ENCODE measurements around the gene CRAT.

The CRAT gene

DNA sequence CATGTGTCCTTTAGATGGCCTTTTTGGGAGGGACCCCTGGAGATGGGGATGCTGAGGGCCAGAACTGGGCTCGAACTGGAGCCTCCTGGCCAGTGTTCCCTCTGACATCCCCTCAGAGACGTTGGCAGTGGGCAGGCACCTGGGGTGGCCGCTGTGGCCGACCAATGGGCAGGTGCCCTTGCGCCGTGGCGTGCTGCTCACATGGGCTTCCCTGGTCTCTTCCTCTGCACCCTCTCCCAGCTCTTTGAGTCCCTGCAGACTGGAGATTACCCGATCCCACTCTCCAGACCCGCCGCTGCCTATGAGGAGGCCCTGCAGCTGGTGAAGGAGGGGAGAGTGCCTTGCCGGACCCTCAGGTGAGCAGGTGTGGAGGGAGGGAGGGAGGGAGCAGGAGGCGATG lies 49.6 kb downstream of the CRAT start:
- no peak for DNase-seq (ENCODE audit: low spot score)

DNA sequence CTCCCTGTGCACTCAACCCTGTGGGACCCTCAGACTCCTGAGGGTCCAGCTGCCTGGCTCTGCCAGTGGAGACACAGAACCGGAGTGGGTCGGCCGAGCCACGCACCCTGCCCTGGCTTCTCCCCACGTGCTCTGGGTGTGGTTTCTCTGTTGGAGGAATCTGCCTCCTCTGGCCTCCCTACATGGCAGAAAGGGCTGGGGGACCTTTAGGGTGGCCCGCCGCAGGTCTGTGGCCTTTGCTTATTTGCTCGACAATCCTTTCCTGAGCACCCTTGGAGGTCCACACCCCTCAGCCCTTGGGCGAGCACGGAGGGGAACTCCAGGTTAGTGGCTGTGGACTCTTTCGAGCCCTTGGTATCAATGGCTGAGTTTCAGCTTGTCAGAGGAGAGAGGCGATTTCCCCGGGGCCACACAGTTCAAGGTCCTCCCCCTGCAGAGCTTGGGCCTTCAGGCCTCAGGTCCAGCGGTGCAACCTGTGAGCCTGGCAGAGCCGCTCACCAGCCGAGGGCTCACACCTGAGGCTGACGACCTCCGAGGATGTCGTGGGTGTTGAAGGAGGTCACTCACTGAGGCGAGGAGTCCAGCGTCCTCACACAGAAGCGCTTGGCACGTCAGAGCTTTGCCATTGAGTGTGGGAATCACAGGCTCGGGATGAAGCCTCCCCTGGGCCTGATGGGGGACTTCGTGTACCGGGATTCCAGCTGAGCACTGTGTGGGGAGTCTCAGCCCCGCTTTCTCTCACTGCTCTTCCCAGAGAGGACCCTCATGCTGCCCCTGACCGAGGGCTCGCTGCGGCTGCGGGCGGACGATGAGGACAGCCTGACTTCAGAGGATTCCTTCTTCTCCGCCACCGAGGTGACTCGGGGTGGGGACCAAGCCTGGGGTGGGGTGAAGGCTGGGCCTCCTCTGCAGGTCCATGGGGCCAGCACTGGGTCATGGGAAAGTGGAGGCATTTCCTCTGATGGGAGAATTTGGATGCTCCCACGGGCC lies 50.5 kb downstream of the CRAT start:
- no peak for DNase-seq (ENCODE audit: low spot score)

DNA sequence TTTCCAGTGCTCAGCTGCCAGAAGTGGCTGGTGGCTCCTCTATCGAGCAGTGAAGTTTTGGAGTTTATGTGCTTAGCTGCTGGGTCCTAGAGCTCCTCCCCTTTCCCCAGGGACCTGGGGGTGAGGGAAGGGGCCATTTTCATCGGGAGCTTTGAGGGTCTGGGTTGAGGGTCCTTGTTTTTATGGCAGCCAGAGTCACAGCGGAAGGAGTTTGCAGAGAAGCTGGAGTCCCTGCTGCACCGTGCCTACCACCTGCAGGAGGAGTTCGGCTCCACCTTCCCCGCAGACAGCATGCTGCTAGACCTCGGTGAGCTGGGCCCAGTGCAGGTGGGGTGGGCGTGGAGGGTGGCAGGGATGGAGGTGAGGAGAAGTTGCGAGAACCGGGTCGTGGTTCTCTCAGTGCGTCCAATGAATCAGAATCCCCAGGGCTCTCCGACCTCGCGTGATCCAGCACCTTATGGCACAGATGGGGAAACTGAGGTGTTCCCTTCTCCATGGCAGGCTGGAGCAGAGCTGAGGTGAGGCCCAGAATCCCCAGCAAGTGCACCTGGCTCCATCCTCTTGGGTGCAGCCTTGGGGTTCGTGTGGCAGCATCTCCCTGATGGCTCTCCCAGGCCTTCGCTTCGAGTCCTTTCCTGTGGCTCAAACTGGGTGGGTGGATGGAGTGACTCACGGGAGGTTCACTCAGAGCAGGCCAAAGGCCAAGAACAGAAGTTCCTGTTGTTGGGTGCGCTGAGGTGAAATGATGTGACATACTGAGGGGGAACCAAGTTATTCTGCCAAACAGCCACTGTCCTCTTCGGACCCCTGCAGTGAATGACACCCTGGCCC lies 51.4 kb downstream of the CRAT start:
- peak; percentile 55 for DNase-seq (ENCODE audit: low spot score)

DNA sequence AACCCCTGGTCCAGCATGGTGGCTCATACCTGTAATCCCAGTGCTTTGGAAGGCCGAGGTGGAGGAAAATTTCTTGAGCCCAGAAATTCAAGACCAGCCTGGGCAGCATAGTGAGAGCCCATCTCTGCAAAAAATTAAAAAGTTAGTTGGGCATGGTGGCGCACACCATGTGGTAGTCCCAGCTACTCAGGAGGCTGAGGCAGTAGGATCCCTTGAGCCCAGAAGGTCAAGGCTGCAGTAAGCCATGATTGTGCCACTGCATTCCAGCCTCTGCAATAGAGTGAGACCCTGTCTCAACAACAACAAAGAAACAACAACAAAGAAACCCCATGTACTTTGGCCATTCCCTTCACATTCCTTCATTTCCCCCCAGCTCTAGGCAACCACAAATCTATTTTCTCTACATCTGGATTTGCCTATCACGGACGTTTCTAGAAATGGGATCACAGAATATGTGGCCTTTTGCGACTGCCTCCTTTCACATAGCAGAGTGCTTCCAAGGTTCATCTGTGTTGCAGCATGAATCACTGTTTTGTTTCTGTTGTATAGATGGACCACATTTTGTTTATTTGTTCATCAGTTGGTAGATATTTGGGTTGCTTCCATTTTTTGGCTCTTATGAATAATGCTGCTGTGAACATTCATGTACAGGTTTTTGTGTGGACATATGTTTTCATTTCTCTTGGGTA lies 56.3 kb downstream of the CRAT start:
- no peak for DNase-seq (ENCODE audit: low spot score)

DNA sequence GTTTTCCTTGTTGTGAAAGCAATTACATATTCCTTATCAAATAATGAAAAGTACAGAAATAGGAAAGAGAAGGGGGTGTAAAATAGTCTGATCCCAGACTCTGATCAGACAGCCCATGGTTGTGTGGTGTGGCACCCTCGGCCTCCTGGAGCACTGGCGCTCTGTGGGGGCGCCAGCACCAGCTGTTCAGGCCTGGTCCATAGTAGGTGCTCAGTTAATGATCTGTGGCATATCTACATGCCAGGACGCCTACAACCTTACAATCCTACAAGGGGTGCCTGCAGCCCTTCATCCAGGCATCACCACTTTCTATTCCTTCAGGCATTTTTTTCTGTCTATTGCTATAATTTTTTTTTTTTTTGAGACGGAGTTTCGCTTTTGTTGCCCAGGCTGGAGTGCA lies 57.6 kb downstream of the CRAT start:
- DNase-seq (ENCODE audit: low spot score) = no peak

DNA sequence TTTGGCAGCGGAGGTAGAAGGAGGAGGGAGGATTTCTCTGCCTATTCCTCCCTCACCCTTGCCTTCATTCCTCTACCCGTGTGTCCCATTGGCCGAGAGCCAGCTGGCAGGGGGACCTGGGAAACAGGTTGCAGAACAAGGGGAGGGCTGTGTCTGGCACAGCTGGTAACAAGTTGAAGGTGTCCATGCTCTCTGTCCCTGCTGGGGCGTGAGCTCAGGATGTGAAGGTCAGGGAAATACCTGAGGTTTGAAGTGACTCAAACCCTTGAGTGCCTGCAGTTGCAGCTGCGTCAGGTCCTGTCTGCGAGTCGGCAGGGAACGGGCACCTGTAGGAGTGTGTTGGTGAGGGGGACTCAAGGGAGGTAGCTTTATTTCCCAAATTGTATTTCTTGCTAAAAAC lies 58.0 kb downstream of the CRAT start:
- DNase-seq (ENCODE audit: low spot score) = no peak

Data from hepatic stellate cell (primary cell).